AG04449 (cell line): ENCODE data around the gene FAM20C.

Experiments used
- CTCF ChIA-PET: fragments of 350-600 bp; formaldehyde crosslinking; extraction: SDS; loops from one replicate; lab custom pipeline; 2021; ENCODE audit warnings: antibody characterized with exemption; lab: Yijun Ruan, JAX
- POLR2A ChIA-PET: fragments of 400-600, 350-600 bp; formaldehyde crosslinking; extraction: SDS; loops from one replicate; lab custom pipeline; 2020; ENCODE audit warnings: antibody characterized with exemption, inconsistent platforms; lab: Yijun Ruan, JAX
- DNase-seq: peaks from one replicate; pipeline ENCODE4 v3.0.0-alpha.2; 2010; ENCODE audit warnings: low read depth, low spot score
- H3K4me3 ChIP-seq: 2 replicates; pipeline ENCODE4 v1.5.1; 2011; ENCODE audit warnings: low read depth, mild to moderate bottlenecking, control low read depth, low read length
- CTCF ChIP-seq: IDR thresholded peaks from one replicate; pipeline ENCODE4 v1.5.1; 2011; ENCODE audit warnings: mild to moderate bottlenecking, moderate library complexity, low read length, control low read depth, inconsistent platforms; ENCODE audit not compliant: insufficient read depth; ENCODE audit errors: missing control alignments

FAM20C gene

GRCh38 chr7:247181-247580 is 54.8 kb downstream of the FAM20C start:
- ChIA-PET POLR2A (no interaction called here), CTCF (no interaction called here)
- H3K4me3 ChIP-seq, result no peak overlapping the region
- DNase-seq, result no peak
- no peak for TF ChIP-seq CTCF

GRCh38 chr7:247636-248035 is 55.3 kb downstream of the FAM20C start:
- CTCF ChIA-PET, result no interaction called here
- TF ChIP-seq CTCF, result no peak
- POLR2A ChIA-PET, result no interaction called here
- DNase-seq, result no peak
- no peak overlapping the region for H3K4me3 ChIP-seq

GRCh38 chr7:248732-249435 is 56.5 kb downstream of the FAM20C start:
- ChIA-PET POLR2A (no interaction called here), CTCF (interaction anchor here (1.5 kb wide), 1 partner anchor 184 kb away, joined by 3 read pairs; no protein-coding TSS in a partner anchor)

GRCh38 chr7:249989-250388 is 57.6 kb downstream of the FAM20C start:
- H3K4me3 ChIP-seq, result no peak overlapping the region
- DNase-seq, result no peak
- ChIA-PET POLR2A (no interaction called here), CTCF (interaction anchor here (1.5 kb wide), 1 partner anchor 185 kb away, joined by 3 read pairs; no protein-coding TSS in a partner anchor)
- no peak for TF ChIP-seq CTCF

More at GRCh38 chr7:248732-249435, 56.5 kb downstream of the FAM20C start:
- H3K4me3 ChIP-seq, result no peak overlapping the region
- no peak for DNase-seq
- TF ChIP-seq CTCF, result no peak

- ChIA-PET POLR2A (no interaction called here), CTCF (interaction anchor here (1.5 kb wide), 1 partner anchor 185 kb away, joined by 3 read pairs; no protein-coding TSS in a partner anchor)
- no peak overlapping the region for H3K4me3 ChIP-seq
- TF ChIP-seq CTCF, result no peak
- DNase-seq, result no peak
These were observed 58.2 kb downstream of the FAM20C start for GRCh38 chr7:250523-250922.

GRCh38 chr7:251005-251404 is 58.6 kb downstream of the FAM20C start:
- H3K4me3 ChIP-seq, result no peak overlapping the region
- ChIA-PET CTCF (no interaction called here), POLR2A (no interaction called here)
- no peak for DNase-seq
- TF ChIP-seq CTCF, result no peak
